D721Med (cell line): ENCODE measurements around the gene ATP5MK.

Source experiments
- DNase-seq: peaks from one replicate; pipeline ENCODE4 v3.0.0; 2011; ENCODE audit warnings: low spot score; ENCODE audit not compliant: insufficient read length
- FAIRE-seq: peaks from 2 replicates; lab custom pipeline; 2011; peaks lifted over from hg19 to GRCh38; lab: Jason Lieb, UNC
- TF ChIP-seq, protein P1 (sequence below): IDR thresholded peaks from 2 replicates; pipeline ENCODE4 v1.5.1; 2012; ENCODE audit warnings: mild to moderate bottlenecking, control low read depth; ENCODE audit not compliant: insufficient read depth; ENCODE audit errors: missing control alignments

The ATP5MK gene

GRCh38 chr10:103413564-103413963 lies 17.3 kb upstream of the ATP5MK start:
- no peak for DNase-seq
- TF ChIP-seq, protein P1, sequence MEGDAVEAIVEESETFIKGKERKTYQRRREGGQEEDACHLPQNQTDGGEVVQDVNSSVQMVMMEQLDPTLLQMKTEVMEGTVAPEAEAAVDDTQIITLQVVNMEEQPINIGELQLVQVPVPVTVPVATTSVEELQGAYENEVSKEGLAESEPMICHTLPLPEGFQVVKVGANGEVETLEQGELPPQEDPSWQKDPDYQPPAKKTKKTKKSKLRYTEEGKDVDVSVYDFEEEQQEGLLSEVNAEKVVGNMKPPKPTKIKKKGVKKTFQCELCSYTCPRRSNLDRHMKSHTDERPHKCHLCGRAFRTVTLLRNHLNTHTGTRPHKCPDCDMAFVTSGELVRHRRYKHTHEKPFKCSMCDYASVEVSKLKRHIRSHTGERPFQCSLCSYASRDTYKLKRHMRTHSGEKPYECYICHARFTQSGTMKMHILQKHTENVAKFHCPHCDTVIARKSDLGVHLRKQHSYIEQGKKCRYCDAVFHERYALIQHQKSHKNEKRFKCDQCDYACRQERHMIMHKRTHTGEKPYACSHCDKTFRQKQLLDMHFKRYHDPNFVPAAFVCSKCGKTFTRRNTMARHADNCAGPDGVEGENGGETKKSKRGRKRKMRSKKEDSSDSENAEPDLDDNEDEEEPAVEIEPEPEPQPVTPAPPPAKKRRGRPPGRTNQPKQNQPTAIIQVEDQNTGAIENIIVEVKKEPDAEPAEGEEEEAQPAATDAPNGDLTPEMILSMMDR, result no peak
- no peak for FAIRE-seq

DNA sequence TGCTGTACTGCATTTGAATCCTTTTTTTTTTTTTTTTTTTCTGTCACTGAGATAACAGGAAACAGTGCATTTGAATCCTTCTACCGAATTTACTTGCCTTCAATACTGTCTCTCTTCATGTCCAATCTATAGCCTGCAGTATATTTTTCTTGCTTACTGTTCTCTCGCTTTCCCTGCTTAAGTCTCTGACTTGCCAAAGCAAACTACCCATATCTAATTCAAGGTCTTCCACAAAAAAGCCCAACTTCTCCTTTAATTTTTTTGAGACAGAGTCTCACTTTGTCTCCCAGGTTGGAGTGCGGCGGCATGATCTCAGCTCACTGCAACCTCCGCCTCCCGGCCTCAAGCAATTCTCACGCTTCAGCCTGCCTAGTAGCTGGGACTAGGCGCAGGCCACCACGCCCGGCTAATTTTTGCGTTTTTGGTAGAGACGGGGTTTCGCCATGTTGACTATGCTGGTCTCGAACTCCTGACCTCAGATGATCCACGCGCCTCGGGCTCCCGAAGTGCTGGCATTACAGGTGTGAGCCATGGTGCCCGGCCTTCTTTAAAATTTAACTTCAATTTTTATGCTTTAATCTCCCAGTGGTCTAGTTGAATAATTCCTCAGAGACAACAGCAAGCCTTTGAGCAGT lies 1.0 kb upstream of the ATP5MK start:
- DNase-seq, result no peak

DNA sequence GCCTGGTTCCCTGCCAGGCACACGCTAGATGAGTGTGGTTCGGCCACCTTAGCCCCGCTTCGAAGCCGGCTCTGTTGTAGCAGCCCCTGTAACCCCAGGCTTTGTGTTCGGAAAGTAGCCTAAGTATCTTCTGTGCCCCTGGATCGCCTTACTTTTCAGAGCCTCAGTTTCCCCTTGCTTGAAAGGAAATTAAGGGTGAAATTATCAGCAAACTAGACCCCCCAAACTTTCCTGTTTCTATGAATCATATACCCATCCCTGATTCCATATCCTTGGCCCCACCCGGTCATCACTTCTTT lies 463 bp upstream of the ATP5MK start:
- DNase-seq (no peak), FAIRE-seq (no peak)
- TF ChIP-seq, protein P1, result peak; percentile 4

More for the DNA sequence above, 1.0 kb upstream of the ATP5MK start:
- TF ChIP-seq, protein P1, result no peak
- no peak for FAIRE-seq

DNA sequence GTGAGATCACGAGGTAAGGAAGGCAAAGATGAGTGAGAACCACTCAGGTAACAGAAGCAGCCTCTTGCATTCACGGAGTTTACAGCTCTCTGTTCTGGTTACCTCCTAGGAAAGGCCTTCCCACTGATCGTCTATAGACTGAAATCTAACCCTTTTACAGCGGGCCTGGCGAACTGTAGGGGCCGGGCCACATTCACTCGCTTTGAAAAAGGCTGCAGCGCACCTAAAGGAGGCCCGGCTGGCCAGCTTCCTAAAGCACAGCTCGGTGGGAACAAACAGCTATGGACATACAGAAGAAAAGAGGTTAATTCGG lies 565 bp downstream of the ATP5MK start:
- TF ChIP-seq, protein P1, result no peak
- DNase-seq (no peak), FAIRE-seq (no peak)

- no peak for FAIRE-seq
- no peak for DNase-seq
- TF ChIP-seq, protein P1, result no peak
Observed at GRCh38 chr10:103394180-103394579, 2.1 kb downstream of the ATP5MK start.

- DNase-seq, result no peak
- TF ChIP-seq, protein P1, result no peak
- FAIRE-seq, result no peak
Observed at GRCh38 chr10:103382769-103383168, 13.5 kb downstream of the ATP5MK start.

DNA sequence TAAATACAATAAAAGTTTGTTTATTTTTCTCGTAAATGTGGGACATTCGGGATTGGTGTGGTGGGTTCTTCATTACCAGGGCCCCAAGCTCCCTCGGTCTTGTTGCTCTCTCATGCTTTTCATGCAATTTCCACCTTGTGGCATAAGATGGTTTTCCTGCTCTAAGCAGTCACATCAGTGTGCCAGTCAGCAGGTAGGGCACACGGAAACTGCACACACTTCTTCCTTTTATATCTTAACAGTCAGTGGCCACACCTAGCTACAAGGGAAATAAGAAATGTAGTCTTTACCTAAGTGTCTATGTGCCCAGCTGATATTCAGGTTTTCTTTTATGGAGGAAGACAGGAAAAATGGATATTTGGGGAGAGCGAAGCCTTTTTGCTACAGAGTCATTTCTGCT lies 22.0 kb downstream of the ATP5MK start:
- no peak for FAIRE-seq
- TF ChIP-seq, protein P1, result no peak
- DNase-seq, result no peak
